Thyroid gland (tissue), 4 donors: Measurements from ENCODE around the gene SLC23A2. TPM values are rescaled to one million over a fixed set of nuclear protein-coding genes. Genes with fewer than 3 reads are reported as not detected.
"Not testable (repeated sequence)": the region's sequence is repeated elsewhere in the genome, so short reads cannot be mapped to it uniquely, and the experiment has no call there.

Source experiments
- DNase-seq, 2 donors: peaks; one replicate each; pipeline ENCODE4 v3.0.0-alpha.2; 2019
- H3K27ac ChIP-seq, 3 donors: fragments of 200-600 bp; sonication (generic); 1 replicate in 2 of 3; 2 replicates in 1 of 3; pipeline ENCODE4 v1.5.1; 2016 to 2019; ENCODE audit warnings: mild to moderate bottlenecking in 1 of 3, moderate library complexity in 1 of 3
- H3K27me3 ChIP-seq: fragments of 200-600 bp; sonication (generic); one replicate; pipeline ENCODE4 v1.5.1; 2019
- H3K36me3 ChIP-seq, 2 donors: fragments of 200-600 bp; sonication (generic); one replicate each; pipeline ENCODE4 v1.5.1; 2016 to 2019
- H3K4me1 ChIP-seq, 2 donors: fragments of 200-600 bp; sonication (generic); one replicate each; pipeline ENCODE4 v1.5.1; 2017 to 2019
- H3K4me3 ChIP-seq, 3 donors: fragments of 200-600 bp; sonication (generic); replicated peaks in 1 of 3; 1 replicate in 2 of 3; 2 replicates in 1 of 3; pipeline ENCODE4 v1.5.1; 2016; ENCODE audit warnings: mild to moderate bottlenecking in 1 of 3
- H3K9me3 ChIP-seq: fragments of 200-600 bp; sonication (generic); one replicate; pipeline ENCODE4 v1.5.1; 2017
- POLR2A ChIP-seq, 2 donors: fragments of 450-650 bp; IDR thresholded peaks; one replicate each; pipeline ENCODE4 v1.6.1; 2017; ENCODE audit warnings: antibody characterized with exemption in 2 of 2, mild to moderate bottlenecking in 2 of 2, moderate library complexity in 1 of 2
- WGBS, 2 donors: methylation state at CpG; one replicate each; pipeline ENCODE4 v1.1.5; 2017; 5-methylcytosine and 5-hydroxymethylcytosine counted together
- intact Hi-C: fragments of 100-400 bp; cut with DNase I; formaldehyde crosslinking; loops from one replicate; pipeline ENCODE4 v1.15.1; 2023
- total RNA-seq, 4 donors: library from RNA; depleted of rRNA; stranded (reverse); fragments of >200 nt; gene quantifications; one replicate each; pipeline ENCODE4 v1.2.3, GENCODE V29; 2016
- TF ChIP-seq, protein P1 (sequence below), 6 experiments: fragments of 200-600 bp in 3 of 6; fragments of 450-650 bp in 3 of 6; sonication (generic) in 3 of 6; IDR thresholded peaks; one replicate each; pipeline ENCODE4 v1.5.1; 2016 to 2019; ENCODE audit warnings: antibody characterized with exemption in 6 of 6, mild to moderate bottlenecking in 2 of 6, inconsistent platforms in 1 of 6, moderate library complexity in 1 of 6

SLC23A2 gene
- total RNA-seq, 4 donors from 2014 or later = 36.3 to 67.1 (median 53.7) TPM

GRCh38 chr20:5041433-5041832 is 40.1 kb upstream of the SLC23A2 start:
- Histone ChIP-seq H3K27ac (no peak overlapping the region), H3K4me1 (no peaks in the 10 kb centered on the region), H3K36me3 (no peaks in the 10 kb centered on the region), H3K9me3 (no peaks in the 10 kb centered on the region), H3K27me3 (no peaks in the 10 kb centered on the region), H3K4me3 (no peak overlapping the region)
- intact Hi-C loops = no loop called here
- peak; percentile 51 to 59 for DNase-seq
- no peak for TF ChIP-seq POLR2A (IDR thresholded peaks at IDR 0.05)
- TF ChIP-seq, protein P1, sequence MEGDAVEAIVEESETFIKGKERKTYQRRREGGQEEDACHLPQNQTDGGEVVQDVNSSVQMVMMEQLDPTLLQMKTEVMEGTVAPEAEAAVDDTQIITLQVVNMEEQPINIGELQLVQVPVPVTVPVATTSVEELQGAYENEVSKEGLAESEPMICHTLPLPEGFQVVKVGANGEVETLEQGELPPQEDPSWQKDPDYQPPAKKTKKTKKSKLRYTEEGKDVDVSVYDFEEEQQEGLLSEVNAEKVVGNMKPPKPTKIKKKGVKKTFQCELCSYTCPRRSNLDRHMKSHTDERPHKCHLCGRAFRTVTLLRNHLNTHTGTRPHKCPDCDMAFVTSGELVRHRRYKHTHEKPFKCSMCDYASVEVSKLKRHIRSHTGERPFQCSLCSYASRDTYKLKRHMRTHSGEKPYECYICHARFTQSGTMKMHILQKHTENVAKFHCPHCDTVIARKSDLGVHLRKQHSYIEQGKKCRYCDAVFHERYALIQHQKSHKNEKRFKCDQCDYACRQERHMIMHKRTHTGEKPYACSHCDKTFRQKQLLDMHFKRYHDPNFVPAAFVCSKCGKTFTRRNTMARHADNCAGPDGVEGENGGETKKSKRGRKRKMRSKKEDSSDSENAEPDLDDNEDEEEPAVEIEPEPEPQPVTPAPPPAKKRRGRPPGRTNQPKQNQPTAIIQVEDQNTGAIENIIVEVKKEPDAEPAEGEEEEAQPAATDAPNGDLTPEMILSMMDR (IDR thresholded peaks at IDR 0.05) = no peak
- WGBS, 2 donors = 33 to 56% methylated on average over 3 of the region's 3 CpGs

- 79 to 92% methylated on average over 4 of the region's 4 CpGs for WGBS, 2 donors
- no peak for TF ChIP-seq POLR2A (IDR thresholded peaks at IDR 0.05)
Observed at GRCh38 chr20:5040345-5040744, 39.0 kb upstream of the SLC23A2 start.

GRCh38 chr20:5039889-5040288 is 38.6 kb upstream of the SLC23A2 start:
- Histone ChIP-seq H3K4me3 (no peak overlapping the region), H3K36me3 (no peaks in the 10 kb centered on the region), H3K9me3 (no peaks in the 10 kb centered on the region), H3K27ac (no peak overlapping the region), H3K4me1 (no peaks in the 10 kb centered on the region), H3K27me3 (no peaks in the 10 kb centered on the region)
- intact Hi-C loops = no loop called here
- DNase-seq = no peak
- TF ChIP-seq, protein P1 (IDR thresholded peaks at IDR 0.05) = no peak
- TF ChIP-seq POLR2A (IDR thresholded peaks at IDR 0.05) = no peak
- WGBS, 2 donors = 94% methylated on average over 1 of the region's 1 CpG

More at GRCh38 chr20:5040345-5040744, 39.0 kb upstream of the SLC23A2 start:
- intact Hi-C loops = no loop called here
- Histone ChIP-seq H3K4me3 (no peak overlapping the region), H3K4me1 (no peaks in the 10 kb centered on the region), H3K27ac (no peak overlapping the region), H3K9me3 (no peaks in the 10 kb centered on the region), H3K27me3 (no peaks in the 10 kb centered on the region), H3K36me3 (no peaks in the 10 kb centered on the region)
- DNase-seq = no peak

DNA sequence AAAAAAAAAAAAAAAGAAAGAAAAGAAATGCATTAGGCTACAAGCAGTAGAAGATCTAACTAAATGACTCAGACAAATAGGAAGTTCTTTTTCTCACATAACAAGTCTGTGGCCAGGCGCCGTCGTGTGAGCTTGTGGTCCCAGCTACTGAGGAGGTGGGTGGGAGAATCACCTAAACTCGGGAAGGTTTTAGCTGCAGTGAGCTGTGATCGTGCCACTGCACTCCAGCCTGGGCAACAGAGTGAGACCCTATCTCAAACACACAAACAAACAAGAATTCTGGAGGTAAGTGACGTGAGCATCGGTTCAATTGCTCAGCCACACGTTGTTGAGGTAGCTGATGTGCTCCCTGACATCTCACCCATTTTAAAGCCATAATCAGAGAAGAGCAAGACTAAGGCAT is 37.9 kb upstream of the SLC23A2 start:
- TF ChIP-seq, protein P1 (IDR thresholded peaks at IDR 0.05) = no peak
- TF ChIP-seq POLR2A (IDR thresholded peaks at IDR 0.05) = no peak
- Histone ChIP-seq H3K4me3 (no peak overlapping the region), H3K36me3 (no peaks in the 10 kb centered on the region), H3K4me1 (no peaks in the 10 kb centered on the region), H3K27me3 (no peaks in the 10 kb centered on the region), H3K27ac (no peak overlapping the region), H3K9me3 (no peaks in the 10 kb centered on the region)
- intact Hi-C loops = no loop called here
- 77 to 84% methylated on average over 8 of the region's 8 CpGs for WGBS, 2 donors
- DNase-seq = no peak

DNA sequence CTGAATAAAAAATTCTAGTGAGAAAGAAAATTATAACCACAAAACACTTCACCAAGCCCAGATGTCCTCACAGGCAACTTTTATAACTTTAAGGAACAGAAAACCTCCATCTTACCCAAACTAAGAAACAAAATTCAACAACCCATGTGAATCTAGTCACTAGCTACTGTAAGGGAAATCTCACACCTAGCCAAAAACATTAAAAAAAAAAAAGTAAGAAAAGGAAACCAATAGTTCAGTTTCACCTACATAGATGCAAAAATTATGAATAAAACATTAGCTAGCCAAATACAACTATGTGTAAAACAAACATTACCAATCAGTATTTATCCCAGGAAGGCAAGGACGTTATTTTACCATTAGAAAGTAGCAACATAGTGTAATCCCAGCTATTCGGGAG is 35.5 kb upstream of the SLC23A2 start:
- intact Hi-C loops = no loop called here
- Histone ChIP-seq H3K36me3 (no peaks in the 10 kb centered on the region), H3K4me1 (no peaks in the 10 kb centered on the region), H3K9me3 (no peaks in the 10 kb centered on the region), H3K4me3 (no peak overlapping the region), H3K27me3 (no peaks in the 10 kb centered on the region), H3K27ac (no peak overlapping the region)
- TF ChIP-seq, protein P1 (IDR thresholded peaks at IDR 0.05) = no peak
- TF ChIP-seq POLR2A (IDR thresholded peaks at IDR 0.05) = no peak
- WGBS, 2 donors = 59 to 73% methylated on average over 2 of the region's 2 CpGs
- DNase-seq = no peak

GRCh38 chr20:5035518-5035917 is 34.2 kb upstream of the SLC23A2 start:
- 93% methylated on average over 1 of the region's 1 CpG; no CpG with 5 or more reads in 1 of the 2 donors for WGBS, 2 donors
- H3K27ac ChIP-seq, H3K27me3 ChIP-seq, intact Hi-C loops, DNase-seq, H3K9me3 ChIP-seq, H3K4me1 ChIP-seq, H3K36me3 ChIP-seq, H3K4me3 ChIP-seq: not testable (repeated sequence)
